ENCODE measurements around the gene HMGCS2. TPM values are rescaled to one million over a fixed set of nuclear protein-coding genes. Genes with fewer than 3 reads are reported as not detected.

Gene HMGCS2
- total and polyA plus RNA-seq, 4 donors, result 297 to 944 (median 841) TPM

DNA sequence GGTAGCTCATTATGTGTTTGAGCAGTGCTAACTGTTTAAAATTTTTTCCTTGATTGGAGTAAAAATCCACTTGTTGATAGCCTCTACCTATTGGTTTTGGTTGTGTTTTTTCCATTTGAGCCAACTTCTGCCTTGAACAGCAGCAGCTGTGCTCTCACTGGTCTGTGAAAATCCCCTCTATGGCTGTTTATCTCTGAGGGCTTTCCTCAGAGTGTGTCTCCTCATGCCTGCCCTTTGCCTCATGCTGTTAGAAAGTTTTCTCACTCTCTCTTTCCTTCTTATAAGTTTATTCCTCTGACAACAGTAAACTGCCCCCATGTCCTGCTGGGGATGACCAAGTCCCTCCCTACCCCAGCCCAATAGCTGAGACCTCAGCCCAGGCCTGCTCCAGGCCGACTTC, 28.5 kb upstream of the HMGCS2 start:
- TF ChIP-seq RAD21 (IDR thresholded peaks at IDR 0.05), result no peak
- TF ChIP-seq, protein P1, sequence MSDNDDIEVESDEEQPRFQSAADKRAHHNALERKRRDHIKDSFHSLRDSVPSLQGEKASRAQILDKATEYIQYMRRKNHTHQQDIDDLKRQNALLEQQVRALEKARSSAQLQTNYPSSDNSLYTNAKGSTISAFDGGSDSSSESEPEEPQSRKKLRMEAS (IDR thresholded peaks at IDR 0.05), result no peak
- TF ChIP-seq ZBTB33 (IDR thresholded peaks at IDR 0.05), result no peak
- TF ChIP-seq ATF3 (IDR thresholded peaks at IDR 0.05), result no peak
- TF ChIP-seq FOXA2 (IDR thresholded peaks at IDR 0.05), result no peak
- no peak for TF ChIP-seq TAF1 (conservative IDR thresholded peaks at IDR 0.05)
- TF ChIP-seq JUND (IDR thresholded peaks at IDR 0.05), result no peak
- TF ChIP-seq CTCF (IDR thresholded peaks at IDR 0.05; ENCODE audit: low read depth, low read length, missing input control), result no peak
- TF ChIP-seq RXRA (IDR thresholded peaks at IDR 0.05), result no peak
- no peak for TF ChIP-seq HNF4A (conservative IDR thresholded peaks at IDR 0.05)
- no peak for TF ChIP-seq FOXA1 (IDR thresholded peaks at IDR 0.05)
- TF ChIP-seq REST (IDR thresholded peaks at IDR 0.05), result no peak
- TF ChIP-seq GABPA (IDR thresholded peaks at IDR 0.05 in 1 of 2, conservative IDR thresholded peaks at IDR 0.05 in 1 of 2), result no peak
- TF ChIP-seq HNF4G (IDR thresholded peaks at IDR 0.05), result no peak
- TF ChIP-seq SP1 (IDR thresholded peaks at IDR 0.05), result no peak
- TF ChIP-seq YY1 (IDR thresholded peaks at IDR 0.05), result no peak
- no peak for TF ChIP-seq NR2F2 (IDR thresholded peaks at IDR 0.05)
- TF ChIP-seq EGR1 (IDR thresholded peaks at IDR 0.05; ENCODE audit: low read depth in 2 of 2), result no peak
- Histone ChIP-seq H3K4me1 (ENCODE audit: control insufficient read depth in 4 of 4, insufficient read depth in 4 of 4, low read length in 3 of 4) (peaks cover 0 to 5% (median 0%) of the 10 kb centered on the region in 4 donors), H3K27ac (ENCODE audit: low read depth in 1 of 2, low read length in 2 of 2) (no peak overlapping the region), H3K4me3 (ENCODE audit: low read depth in 1 of 3, low read length in 3 of 3) (no peak overlapping the region), H3K36me3 (ENCODE audit: control insufficient read depth in 4 of 4, insufficient read depth in 3 of 4, low read depth in 1 of 4, low read length in 3 of 4) (no peaks in the 10 kb centered on the region), H3K27me3 (ENCODE audit: control insufficient read depth in 4 of 4, insufficient read depth in 4 of 4, low read length in 3 of 4) (no peaks in the 10 kb centered on the region), H3K9ac (ENCODE audit: low read depth in 1 of 2, low read length in 2 of 2) (no peak overlapping the region), H3K9me3 (ENCODE audit: control insufficient read depth in 4 of 4, low read length in 3 of 4) (no peaks in the 10 kb centered on the region)
- DNase-seq (ENCODE audit: low spot score), result no peak
- WGBS, result 83% methylated on average over 1 of the region's 1 CpG
